TTC549 (cell line): ENCODE measurements around the gene ARFGEF3.
"Not testable (repeated sequence)": the region's sequence is repeated elsewhere in the genome, so short reads cannot be mapped to it uniquely, and the experiment has no call there.

Experiments
- FAIRE-seq: peaks from 2 replicates; lab custom pipeline; 2012; peaks lifted over from hg19 to GRCh38; lab: Jason Lieb, UNC

ARFGEF3 gene

DNA sequence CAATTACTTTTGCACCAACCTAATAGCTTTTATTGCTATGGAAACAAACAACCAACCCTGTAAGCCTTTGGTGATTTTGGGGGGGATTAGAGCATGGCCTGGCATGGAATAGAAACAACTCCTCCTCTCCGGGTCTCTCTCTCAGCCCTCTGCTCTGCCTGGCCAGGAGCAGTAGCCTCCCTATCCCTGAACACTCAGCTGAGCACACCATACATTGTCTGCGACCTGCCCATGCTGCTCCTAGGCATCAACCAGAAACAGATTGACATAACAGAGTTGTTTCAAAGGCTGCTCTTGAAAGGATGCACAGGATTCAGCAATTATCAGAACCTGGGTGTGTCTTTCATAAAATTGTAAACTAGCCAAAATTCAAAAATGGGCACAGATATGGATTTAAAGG lies 186.1 kb downstream of the ARFGEF3 start:
- no peak for FAIRE-seq

DNA sequence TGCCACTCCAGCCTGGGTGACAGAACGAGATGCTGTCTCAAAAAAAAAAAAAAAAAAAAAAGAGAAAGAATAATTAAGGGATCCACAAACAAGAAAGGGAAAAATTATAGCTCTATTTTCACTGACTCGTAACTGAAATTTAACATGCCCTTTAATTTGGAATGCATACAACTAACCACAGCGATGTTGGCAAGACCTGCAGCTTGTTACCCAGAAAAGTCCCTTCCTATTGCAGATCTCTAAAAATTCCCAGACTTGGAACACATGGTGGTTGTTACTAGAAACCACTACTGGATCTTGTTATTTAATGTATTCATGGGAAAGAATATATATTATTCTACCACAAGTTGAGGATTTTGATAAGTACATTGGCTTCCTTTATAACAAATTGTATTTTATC lies 188.2 kb downstream of the ARFGEF3 start:
- FAIRE-seq, result no peak

DNA sequence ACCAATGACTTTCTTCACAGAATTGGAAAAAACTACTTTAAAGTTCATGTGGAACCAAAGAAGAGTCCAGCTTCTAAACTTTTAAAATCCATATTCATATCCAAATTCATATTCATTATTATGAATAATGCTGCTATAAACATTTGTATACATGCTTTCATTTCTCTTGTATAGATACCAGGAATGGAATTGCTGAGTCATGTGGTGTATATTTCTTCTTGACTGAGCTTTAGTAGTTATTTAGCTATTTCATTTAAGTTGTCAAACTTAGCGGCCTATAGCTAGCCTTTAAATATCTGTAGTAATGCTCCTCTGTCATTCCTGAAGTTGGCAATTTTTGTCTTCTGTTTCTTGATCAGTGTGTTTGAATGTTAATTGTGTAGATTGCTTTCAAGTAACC lies 196.2 kb downstream of the ARFGEF3 start:
- FAIRE-seq, result no peak

DNA sequence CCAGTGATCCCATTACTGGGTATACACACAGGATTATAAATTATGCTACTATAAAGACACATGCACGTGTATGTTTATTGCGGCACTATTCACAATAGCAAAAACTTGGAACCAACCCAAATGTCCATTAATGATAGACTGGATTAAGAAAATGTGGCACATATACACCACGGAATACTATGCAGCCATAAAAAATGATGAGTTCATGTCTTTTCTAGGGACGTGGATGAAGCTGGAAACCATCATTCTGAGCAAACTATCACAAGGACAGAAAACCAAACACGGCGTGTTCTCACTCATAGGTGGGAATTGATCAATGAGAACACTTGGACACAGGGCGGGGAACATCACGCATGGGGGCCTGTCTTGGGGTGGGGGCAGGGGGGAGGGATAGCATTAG lies 206.9 kb downstream of the ARFGEF3 start:
- not testable (repeated sequence) for FAIRE-seq

DNA sequence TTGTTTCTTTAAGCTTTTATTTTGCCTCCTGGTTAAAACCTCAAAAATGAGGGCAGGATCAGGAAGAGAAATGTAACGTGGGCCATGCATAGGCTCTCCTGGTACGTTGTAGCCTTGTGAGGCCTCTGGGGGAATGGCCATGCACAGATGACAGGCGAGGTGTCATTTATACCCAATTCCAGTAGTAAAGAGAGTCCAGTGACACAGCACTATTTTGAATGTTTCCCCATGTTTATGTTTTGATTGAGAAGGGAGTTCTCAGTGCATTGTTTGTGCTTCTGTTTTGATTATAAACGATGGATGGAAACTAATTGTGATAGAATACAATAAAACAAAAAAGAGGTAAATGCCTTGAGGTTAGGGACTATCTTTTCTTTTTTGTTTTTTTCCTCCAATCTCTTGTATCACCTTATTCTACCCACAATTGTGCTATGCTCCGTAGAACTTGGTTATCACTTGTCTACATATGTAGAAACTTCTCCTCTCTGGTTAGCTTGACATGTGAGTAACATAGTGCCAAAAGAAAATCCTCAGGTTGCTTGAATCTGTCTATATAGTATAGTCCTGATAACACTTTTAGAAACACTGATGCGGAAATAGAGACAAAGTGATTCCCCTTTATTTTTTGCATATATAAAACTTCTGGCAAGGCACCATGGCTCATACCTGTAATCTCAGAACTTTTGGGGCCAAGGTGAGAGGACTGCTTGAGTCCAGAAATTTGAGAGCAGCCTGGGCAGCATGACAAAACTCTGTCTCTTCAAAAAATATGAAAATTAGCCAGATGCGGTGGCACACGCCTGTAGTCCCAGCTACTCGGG lies 209.1 kb downstream of the ARFGEF3 start:
- FAIRE-seq, result no peak

DNA sequence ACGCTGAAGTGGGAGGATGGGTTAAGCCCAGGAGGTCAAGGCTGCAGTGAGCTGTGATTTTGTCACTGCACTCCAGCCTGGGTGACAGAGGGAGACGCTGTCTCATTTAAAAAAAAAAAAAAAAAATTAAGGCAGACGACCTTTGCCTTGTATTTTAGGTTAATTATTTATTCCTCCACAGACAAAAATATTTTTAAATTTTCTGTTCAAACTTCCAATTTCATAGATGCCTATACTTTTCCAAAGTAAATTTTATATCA lies 209.6 kb downstream of the ARFGEF3 start:
- FAIRE-seq, result no peak

DNA sequence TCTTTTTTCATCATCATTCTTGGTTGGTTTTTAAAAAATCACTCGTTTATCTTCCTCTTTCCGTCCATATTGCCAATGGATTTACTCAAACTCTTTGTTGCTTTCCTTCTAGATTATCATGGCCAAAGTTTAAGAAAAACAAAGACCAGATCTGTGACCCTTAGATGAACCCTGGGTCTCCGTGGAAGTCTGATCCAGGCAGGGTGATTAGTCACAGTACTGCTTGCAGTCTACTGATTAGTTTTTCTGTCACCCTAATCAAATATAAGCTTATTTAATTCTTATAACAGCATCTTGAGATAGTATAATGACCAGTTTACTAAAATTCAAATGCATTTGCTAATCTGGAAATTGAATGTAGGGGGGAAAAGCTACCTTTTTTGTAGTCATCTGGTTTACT lies 210.0 kb downstream of the ARFGEF3 start:
- FAIRE-seq, result no peak

DNA sequence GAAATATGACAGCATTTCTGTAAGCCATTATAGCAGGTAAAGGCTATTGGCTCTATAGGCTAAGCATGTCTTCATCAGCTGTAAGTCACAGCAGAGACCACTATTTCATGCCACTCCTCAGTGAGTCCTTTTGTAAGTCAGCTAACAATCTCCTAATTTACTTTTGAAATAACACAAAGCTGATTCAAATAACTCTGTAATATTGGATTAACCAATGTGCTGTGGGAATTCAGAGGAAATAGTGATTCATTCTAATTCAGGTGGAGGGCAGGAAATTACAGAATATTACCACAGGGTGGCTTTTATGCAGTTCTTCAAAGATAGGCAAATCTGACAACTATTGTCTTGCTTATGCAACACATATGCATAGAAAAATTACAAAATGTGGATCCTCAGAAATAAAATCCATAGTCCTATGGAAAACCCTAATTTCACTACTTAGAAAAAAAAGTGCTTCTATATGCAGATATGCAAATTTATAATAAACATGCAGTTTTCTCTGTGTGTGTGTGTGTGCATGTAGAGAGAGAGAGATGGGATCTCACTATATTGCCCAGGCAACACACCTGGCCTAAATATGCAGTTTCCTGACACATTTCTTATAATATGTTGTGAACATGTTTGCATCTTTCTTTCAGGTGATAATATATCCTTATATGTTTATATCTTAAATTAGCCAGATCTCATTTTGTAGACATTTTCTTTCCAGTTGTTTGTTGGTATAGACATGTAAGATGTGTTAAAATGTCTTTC lies 211.1 kb downstream of the ARFGEF3 start:
- FAIRE-seq, result no peak

DNA sequence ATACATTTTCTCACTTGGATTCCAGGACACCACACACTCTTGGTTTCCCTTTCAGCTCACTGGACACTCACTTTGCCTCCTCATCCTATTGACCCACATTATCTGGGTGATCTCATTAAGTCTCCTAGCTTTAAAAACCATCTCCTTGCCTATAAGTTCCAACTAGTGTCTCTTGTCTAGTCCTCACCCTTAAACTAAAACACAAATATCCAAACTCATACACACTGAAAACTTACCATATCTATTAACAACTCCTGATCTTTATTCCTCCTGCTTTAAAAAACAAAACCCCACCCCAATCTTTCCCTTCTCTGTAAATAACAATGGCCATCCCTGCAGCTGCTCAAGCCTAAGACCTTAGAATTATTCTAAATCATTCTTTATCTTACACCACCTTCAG lies 212.5 kb downstream of the ARFGEF3 start:
- no peak for FAIRE-seq

DNA sequence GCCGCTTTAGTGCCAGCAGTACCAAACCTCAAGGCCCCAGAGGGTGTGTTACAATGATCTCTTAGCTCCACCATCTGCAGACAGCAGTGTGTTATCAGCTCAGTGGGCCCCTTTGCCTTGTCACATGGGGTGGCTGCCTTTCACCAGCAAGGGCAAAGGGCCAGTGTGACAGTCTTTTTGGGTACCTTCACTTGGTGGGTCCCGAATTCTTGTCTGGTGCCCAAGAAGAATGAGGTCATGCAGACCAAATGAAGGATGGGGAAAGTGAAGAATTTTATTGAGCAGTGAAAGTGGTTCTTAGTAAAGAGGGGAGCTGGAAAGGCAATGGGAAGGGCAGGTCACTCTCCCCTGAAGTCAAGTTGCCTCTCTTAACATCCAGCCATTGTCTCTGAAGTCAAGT lies 213.1 kb downstream of the ARFGEF3 start:
- no peak for FAIRE-seq

DNA sequence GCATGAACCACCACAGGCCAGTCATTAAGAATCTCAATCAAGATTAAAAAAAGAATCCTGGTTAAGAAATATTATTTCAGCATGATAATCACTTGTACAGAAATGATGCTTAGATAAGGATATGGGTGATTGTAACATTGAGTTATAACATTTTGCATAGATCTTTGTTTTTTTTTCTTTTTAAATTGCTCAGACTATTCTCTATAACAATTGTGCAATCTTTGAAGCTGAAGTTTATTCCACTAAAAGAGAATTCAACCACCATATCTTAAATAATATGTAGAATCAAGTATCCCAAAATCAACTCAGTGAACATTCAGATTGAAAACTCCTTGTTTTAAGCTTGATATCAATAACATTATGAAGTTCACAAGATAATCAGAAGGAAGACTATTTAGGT lies 215.3 kb downstream of the ARFGEF3 start:
- no peak for FAIRE-seq

DNA sequence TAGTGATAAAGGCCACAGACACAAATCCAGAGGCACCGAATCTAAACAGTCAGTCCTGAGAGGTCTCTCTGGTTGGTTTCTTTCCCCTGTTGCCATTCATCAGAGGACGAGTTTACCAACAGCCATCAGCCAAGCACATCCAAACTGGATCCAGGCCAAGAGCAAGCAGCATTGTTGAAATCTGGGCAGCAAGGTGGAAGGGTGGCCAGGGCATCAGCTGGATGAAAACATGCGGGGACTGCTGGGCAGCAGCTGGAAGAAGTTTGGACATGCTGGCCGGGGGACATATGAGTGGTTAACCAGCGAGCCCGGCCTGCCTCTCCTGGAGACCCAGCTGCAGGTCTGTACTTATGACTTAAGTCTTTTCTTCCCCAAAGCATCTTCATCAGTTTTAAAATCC lies 216.1 kb downstream of the ARFGEF3 start, which contains the start of gene SMIM28:
Gene SMIM28, plus strand, starts transcription at position 62 of the 400 bp plus-strand sequence. Its CDS starts 168 bp downstream, at position 230.
- FAIRE-seq, result no peak

DNA sequence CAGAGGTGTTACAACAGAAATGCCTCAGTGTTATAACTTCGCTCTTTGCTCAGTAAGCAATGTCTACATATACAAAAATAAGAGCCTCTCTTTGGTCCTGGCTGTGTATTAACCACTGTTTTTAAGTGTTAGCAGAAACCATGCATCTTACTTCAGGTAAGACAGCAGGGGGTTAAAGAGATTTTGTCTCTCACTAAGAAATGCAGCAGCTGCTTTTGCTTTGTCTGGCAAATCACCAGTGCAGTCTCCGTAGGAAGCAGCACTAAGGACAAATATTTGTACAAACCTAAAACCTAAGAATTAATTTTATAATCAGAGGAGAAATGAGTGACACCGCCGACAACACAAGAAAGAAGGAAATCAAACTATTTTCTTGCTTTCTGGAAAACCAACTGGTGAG lies 216.7 kb downstream of the ARFGEF3 start:
- no peak for FAIRE-seq

DNA sequence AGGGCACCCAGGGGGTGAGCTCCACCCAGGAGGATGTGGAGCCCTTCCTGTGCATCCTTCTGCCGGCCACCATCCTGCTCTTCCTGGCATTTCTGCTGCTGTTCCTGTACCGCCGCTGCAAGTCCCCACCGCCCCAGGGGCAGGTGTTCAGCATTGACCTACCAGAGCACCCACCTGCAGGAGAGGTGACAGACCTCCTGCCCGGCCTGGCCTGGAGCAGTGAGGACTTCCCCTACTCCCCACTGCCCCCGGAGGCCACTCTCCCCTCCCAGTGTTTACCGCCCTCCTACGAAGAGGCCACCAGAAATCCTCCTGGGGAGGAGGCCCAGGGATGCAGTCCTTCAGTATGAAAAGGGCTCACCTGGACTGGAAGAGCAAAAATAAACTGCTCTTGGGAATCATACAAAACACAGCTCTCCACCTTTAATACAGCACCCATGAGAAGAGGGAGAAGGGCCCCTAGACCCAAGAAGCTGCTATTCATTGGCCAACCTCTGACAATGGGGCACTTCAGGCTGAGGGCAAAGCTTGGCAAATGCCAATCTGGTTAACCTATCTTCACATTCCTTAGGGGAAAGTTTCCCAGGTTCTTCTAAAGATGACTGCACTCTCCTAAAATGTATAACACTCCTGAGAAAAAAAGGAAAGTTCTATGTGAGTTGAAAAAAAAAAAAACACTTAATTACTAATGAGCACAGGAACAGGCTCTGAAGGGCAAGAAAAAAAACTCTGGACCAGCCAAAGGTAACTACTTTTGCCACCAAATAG lies 220.9 kb downstream of the ARFGEF3 start:
- no peak for FAIRE-seq

DNA sequence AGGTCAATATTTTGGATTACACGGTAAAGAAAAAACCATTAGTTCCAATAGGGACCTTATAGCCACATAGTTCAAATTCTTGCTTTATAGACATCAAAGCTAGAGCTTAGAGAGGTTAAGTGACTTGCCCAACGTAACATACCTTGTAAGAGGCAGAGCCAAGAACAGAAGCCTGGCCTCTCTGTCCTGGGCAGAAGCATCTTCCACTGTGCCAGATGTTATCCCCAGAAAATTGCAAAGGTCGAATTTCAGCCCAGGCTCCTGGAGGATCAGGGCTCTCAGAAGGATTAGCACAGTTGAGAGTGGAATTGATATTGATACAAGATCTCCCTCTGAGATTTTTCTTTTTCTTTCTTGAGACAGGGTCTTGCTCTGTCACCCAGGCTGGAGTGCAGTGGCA lies 222.0 kb downstream of the ARFGEF3 start:
- FAIRE-seq, result no peak

DNA sequence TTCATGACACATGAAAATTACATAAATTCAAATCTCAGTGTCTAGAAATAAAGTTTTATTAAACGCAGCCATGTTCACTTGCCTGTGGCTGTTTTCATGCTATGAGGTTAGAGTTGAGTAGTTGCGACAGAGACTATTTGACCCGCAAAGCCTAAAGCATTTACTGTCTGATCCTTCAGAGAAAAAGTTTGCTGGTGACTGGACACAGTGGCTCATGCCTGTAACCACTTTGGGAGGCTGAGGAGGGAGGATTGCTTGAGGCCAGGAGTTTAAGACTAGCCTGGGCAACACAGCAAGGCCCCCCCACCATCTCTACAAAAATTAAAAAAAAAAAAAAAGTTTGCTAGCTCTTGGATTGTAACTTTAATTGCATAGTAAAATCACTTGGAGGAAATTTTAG lies 225.2 kb downstream of the ARFGEF3 start:
- no peak for FAIRE-seq

DNA sequence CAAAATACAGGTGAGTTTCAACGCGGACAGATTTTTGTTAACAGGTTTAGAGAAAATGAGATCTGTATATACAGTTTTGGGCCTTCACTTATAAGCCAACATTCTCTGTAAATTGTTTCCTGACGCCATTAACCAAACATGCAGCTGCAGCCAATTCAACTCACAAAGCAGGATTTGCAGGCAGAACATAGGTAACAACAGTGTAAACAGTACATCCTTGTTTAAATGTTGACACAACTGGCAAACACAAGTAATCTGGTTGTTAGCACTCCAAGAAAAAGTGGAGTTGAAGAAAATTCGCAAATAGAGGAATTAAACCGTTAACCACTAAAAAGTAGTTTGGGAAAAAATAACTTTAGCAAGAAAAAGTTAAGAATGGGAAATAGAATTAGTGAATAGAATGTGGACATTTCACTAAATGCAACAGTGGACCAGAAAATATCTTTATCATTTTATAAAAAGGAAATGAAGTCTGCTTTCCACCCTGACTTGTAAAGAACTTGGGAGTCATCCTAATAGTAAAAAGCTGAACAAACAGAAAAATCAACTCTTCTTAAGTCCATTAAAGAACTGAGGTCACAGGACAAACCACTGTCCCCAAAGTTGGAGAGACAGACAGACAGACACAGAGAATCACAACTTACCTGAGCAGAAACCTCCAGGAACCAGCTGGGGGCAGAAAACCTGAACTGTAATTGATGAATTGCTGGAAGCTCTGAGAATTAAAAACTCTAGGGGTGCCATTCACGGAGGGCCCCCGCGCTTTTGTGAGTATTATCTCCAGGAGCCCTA lies 226.0 kb downstream of the ARFGEF3 start:
- no peak for FAIRE-seq

DNA sequence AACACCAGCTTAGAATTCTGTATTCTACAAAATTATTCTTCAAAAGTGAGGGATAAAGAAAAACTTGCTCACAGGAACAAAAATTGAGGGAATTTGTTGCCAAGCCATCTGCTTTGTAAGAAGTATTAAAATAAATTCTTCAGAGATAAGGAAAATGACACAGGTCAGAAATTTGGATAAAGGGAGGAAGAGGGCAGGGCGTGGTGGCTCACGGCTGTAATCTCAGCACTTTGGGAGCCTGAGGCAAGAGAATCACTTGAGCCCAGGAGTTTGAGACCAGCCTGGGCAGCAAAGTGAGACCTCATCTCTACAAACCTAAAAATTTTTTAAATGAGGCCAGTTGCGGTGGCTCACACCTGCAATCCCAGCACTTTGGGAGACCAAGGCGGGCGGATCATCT lies 227.8 kb downstream of the ARFGEF3 start:
- FAIRE-seq, result no peak
